Thyroid gland (tissue), 4 donors: ENCODE data around the gene SLC66A3. TPM values are rescaled to one million over a fixed set of nuclear protein-coding genes. Genes with fewer than 3 reads are reported as not detected.

Experiments
- DNase-seq, 2 donors: peaks; one replicate each; pipeline ENCODE4 v3.0.0-alpha.2; 2019
- H3K27ac ChIP-seq, 3 donors: fragments of 200-600 bp; sonication (generic); 1 replicate in 2 of 3; 2 replicates in 1 of 3; pipeline ENCODE4 v1.5.1; 2016 to 2019; ENCODE audit warnings: mild to moderate bottlenecking in 1 of 3, moderate library complexity in 1 of 3
- H3K27me3 ChIP-seq: fragments of 200-600 bp; sonication (generic); one replicate; pipeline ENCODE4 v1.5.1; 2019
- H3K36me3 ChIP-seq, 2 donors: fragments of 200-600 bp; sonication (generic); one replicate each; pipeline ENCODE4 v1.5.1; 2016 to 2019
- H3K4me1 ChIP-seq, 2 donors: fragments of 200-600 bp; sonication (generic); one replicate each; pipeline ENCODE4 v1.5.1; 2017 to 2019
- H3K4me3 ChIP-seq, 3 donors: fragments of 200-600 bp; sonication (generic); replicated peaks in 1 of 3; 1 replicate in 2 of 3; 2 replicates in 1 of 3; pipeline ENCODE4 v1.5.1; 2016; ENCODE audit warnings: mild to moderate bottlenecking in 1 of 3
- H3K9me3 ChIP-seq: fragments of 200-600 bp; sonication (generic); one replicate; pipeline ENCODE4 v1.5.1; 2017
- CTCF ChIP-seq, 6 experiments: fragments of 200-600 bp in 3 of 6; fragments of 450-650 bp in 3 of 6; sonication (generic) in 3 of 6; IDR thresholded peaks; one replicate each; pipeline ENCODE4 v1.5.1; 2016 to 2019; ENCODE audit warnings: antibody characterized with exemption in 6 of 6, mild to moderate bottlenecking in 2 of 6, inconsistent platforms in 1 of 6, moderate library complexity in 1 of 6
- POLR2A ChIP-seq, 2 donors: fragments of 450-650 bp; IDR thresholded peaks; one replicate each; pipeline ENCODE4 v1.6.1; 2017; ENCODE audit warnings: antibody characterized with exemption in 2 of 2, mild to moderate bottlenecking in 2 of 2, moderate library complexity in 1 of 2
- WGBS, 2 donors: methylation state at CpG; one replicate each; pipeline ENCODE4 v1.1.5; 2017; 5-methylcytosine and 5-hydroxymethylcytosine counted together
- intact Hi-C: fragments of 100-400 bp; cut with DNase I; formaldehyde crosslinking; loops from one replicate; pipeline ENCODE4 v1.15.1; 2023
- total RNA-seq, 4 donors: library from RNA; depleted of rRNA; stranded (reverse); fragments of >200 nt; gene quantifications; one replicate each; pipeline ENCODE4 v1.2.3, GENCODE V29; 2016

Gene SLC66A3
- total RNA-seq, 4 donors from 2014 or later, result 30.8 to 68.7 (median 43.2) TPM

- Histone ChIP-seq H3K4me1 (no peaks in the 10 kb centered on the region), H3K36me3 (peaks cover 23 to 29% of the 10 kb centered on the region in 2 donors), H3K9me3 (no peaks in the 10 kb centered on the region), H3K27ac (no peak overlapping the region), H3K4me3 (no peak overlapping the region), H3K27me3 (no peaks in the 10 kb centered on the region)
- no peak for TF ChIP-seq CTCF (IDR thresholded peaks at IDR 0.05)
- TF ChIP-seq POLR2A (IDR thresholded peaks at IDR 0.05), result no peak
- DNase-seq, result no peak
- intact Hi-C loops, result no loop called here
- WGBS, 2 donors, result 79 to 83% methylated on average over 3 of the region's 3 CpGs
Observed at GRCh38 chr2:11203480-11203879, 48.2 kb downstream of the SLC66A3 start.

GRCh38 chr2:11208083-11208482, 52.8 kb downstream of the SLC66A3 start:
- Histone ChIP-seq H3K4me1 (no peaks in the 10 kb centered on the region), H3K36me3 (peaks cover 0 to 8% of the 10 kb centered on the region in 2 donors), H3K27me3 (no peaks in the 10 kb centered on the region), H3K9me3 (no peaks in the 10 kb centered on the region), H3K27ac (no peak overlapping the region), H3K4me3 (no peak overlapping the region)
- no peak for DNase-seq
- intact Hi-C loops, result no loop called here
- TF ChIP-seq CTCF (IDR thresholded peaks at IDR 0.05) (no peak), POLR2A (IDR thresholded peaks at IDR 0.05) (no peak)

GRCh38 chr2:11212645-11213044, 57.4 kb downstream of the SLC66A3 start:
- TF ChIP-seq POLR2A (IDR thresholded peaks at IDR 0.05), result no peak
- no peak for TF ChIP-seq CTCF (IDR thresholded peaks at IDR 0.05)
- Histone ChIP-seq H3K4me3 (no peak overlapping the region), H3K9me3 (no peaks in the 10 kb centered on the region), H3K27ac (no peak overlapping the region), H3K27me3 (no peaks in the 10 kb centered on the region), H3K4me1 (no peaks in the 10 kb centered on the region), H3K36me3 (peaks cover 17 to 26% of the 10 kb centered on the region in 2 donors)
- no peak for DNase-seq
- intact Hi-C loops, result no loop called here

- peaks cover 17 to 25% of the 10 kb centered on the region in 2 donors for H3K36me3 ChIP-seq
- WGBS, 2 donors, result 96 to 98% methylated on average over 5 of the region's 5 CpGs
- intact Hi-C loops, result no loop called here
- no peak overlapping the region for H3K27ac ChIP-seq
- H3K4me3 ChIP-seq, result no peak overlapping the region
- no peaks in the 10 kb centered on the region for H3K27me3 ChIP-seq
- DNase-seq, result no peak
- no peaks in the 10 kb centered on the region for H3K4me1 ChIP-seq
- no peaks in the 10 kb centered on the region for H3K9me3 ChIP-seq
- no peak for TF ChIP-seq CTCF (IDR thresholded peaks at IDR 0.05)
- TF ChIP-seq POLR2A (IDR thresholded peaks at IDR 0.05), result no peak
Observed at GRCh38 chr2:11213090-11213638, 57.9 kb downstream of the SLC66A3 start.

GRCh38 chr2:11213975-11214374, 58.7 kb downstream of the SLC66A3 start:
- Histone ChIP-seq H3K36me3 (peaks cover 17 to 25% of the 10 kb centered on the region in 2 donors), H3K27me3 (no peaks in the 10 kb centered on the region), H3K4me1 (no peaks in the 10 kb centered on the region), H3K4me3 (no peak overlapping the region), H3K9me3 (no peaks in the 10 kb centered on the region), H3K27ac (no peak overlapping the region)
- WGBS, 2 donors, result 91 to 98% methylated on average over 1 of the region's 1 CpG
- intact Hi-C loops, result no loop called here
- no peak for DNase-seq
- TF ChIP-seq CTCF (IDR thresholded peaks at IDR 0.05) (no peak), POLR2A (IDR thresholded peaks at IDR 0.05) (no peak)
